HG02610 (cell line): ENCODE results near the gene MPPED2.
"Not testable (repeated sequence)": the region's sequence is repeated elsewhere in the genome, so short reads cannot be mapped to it uniquely, and the experiment has no call there.

Source experiments
- ATAC-seq: cut with Tn5 transposase; IDR thresholded peaks from one replicate; pipeline ENCODE4 v1.9.1; 2021; ENCODE audit warnings: mild to moderate bottlenecking, moderate library complexity; ENCODE audit not compliant: unreplicated experiment

MPPED2 gene

GRCh38 chr11:30579415-30580175 lies 6.6 kb downstream of the MPPED2 start:
- no peak for ATAC-seq

- no peak for ATAC-seq
These were observed 7.7 kb downstream of the MPPED2 start for GRCh38 chr11:30578406-30578805.

DNA sequence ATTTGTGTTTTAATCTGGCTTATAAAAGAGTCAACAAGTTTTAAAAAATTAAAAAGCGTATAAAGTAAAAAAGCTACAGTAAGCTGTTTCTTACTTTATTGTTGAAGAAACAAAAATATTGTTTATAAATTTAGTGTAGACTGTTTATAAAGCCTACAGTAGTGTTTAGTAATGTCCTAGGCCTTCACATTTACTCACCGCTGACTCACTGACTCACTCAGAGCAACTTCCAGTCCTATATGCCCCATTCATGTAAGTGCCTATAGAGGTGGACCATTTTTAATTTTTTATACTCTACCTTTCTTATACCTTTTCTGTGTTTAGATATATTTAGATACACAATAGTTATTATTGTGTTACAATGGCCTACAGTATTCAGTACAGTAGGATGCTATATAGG lies 12.2 kb downstream of the MPPED2 start:
- ATAC-seq: no peak

DNA sequence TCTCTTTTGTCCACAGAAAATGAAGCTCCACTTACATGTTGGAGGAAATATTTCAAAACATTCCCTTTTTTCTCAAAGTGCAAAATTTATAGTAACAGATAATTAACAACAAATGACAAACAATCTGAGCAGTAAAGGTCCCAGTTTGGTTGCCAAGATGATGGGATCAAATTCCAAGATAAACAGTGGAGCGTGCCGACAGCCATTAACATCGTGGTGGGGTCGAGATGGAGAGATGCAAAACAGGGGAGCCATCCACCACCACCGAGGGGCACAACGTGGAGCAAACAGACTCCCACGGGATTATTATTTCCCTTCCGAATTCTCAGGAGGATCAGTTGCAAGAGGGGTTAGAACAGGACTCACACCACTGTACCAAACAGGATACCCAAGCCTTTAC lies 17.2 kb downstream of the MPPED2 start:
- no peak for ATAC-seq

DNA sequence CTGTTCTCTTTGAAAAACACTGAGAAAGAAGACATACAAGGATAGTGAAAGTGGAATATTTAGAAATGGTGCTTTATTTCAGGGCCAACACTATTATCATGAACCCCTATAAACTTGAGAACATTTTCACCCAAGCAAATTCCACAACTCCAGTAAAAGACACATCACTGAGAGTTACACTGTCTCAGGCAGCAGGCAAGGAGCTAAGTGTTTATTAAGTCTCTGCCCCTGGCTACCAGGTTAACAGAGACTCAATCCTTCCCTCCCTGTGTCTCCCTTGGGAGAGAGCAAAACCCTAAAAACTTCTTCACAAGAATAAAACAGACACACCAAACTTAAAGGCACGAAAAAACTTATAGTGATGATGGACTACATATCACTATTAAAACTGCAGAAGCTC lies 18.5 kb downstream of the MPPED2 start:
- ATAC-seq: no peak

DNA sequence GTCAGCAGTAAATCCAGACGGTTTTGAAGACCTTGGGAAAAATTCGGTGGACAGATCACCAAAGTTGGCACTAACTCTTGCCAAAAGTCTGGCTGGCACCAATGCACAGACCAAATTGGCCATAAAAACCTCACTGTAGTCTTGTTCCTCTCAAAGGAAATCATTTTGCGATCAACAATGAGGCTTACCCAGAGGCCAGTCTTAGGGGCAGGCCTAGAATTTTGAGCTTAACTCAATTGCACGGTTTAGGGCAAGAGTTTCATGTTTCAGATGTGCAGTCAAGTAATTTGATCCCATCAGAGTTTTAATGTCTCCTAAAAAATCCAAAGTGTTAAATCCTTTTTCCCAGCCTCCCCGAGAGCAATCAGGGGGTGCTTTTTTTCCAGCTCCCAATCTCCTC lies 19.0 kb downstream of the MPPED2 start:
- no peak for ATAC-seq

GRCh38 chr11:30566482-30566881 lies 19.7 kb downstream of the MPPED2 start:
- ATAC-seq: no peak

DNA sequence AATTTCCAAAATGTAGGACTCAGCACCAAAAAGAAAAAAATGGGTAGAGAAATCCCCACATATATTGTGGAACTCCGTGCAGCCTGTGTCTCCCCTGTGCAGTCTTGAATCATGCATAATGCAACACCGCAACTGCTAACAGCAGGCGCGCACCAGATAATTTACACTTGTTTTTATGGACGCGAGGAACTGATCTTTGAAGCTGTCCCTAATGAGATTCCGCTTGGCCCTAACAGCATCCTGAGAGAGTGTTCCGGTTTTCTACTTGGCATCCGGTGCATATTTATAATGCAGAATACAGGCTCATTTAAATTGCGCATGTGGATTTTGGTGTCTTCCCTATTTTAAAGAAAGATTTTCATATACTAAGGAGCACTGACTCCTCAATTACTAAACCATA lies 21.1 kb downstream of the MPPED2 start:
- ATAC-seq: no peak

DNA sequence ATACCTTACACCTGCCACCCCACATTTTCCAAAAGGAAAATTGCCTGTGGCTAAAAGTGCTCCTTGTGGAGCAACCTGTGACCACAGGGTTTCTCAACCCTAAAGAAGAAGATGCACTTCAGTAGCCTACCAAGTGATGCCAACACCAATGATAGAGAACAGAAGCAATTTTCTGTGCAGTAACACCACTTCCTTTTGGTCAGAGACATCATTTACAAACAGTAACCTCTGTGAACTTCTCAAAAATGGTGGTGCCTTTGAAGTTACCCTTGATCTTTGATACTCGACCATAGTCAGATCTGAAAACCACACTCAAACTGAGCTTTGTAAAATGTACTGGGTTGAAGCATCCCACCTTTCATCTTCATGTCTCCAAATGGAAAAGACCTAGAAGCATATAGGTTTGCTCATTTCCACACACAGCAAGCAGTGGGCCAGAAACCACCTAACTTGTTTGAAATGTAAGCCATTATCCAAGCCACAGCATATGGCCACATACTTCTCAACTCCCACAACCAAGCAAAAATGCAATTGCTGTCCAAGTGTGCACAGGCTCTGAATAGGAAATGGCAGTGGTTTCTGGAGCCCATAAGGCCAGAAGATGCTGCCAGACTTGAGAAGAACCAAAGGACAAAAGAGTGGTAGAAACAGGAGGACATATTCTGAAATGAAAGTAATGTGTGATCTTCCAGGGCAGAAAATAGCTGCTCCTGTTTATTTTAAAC lies 24.3 kb downstream of the MPPED2 start:
- no peak for ATAC-seq

- no peak for ATAC-seq
These were observed 25.7 kb downstream of the MPPED2 start for GRCh38 chr11:30560206-30561106.

DNA sequence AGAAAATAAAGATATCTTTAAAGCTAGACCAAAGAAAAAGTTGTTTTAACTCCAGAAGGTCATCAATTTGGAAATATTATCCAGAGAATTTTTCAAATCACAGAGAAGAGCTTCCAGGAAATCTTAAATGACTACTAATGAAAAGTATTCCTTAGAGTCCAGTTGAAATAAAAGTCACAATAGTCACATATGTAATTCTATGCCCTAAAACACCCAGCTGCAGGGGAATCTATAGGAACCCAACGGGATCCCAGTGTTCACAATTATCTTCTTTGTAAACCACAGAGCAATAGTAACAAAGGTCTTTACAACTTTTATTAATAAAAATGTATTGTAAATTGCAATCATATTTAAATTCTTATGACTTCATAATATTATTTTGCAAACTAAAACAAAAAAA lies 27.1 kb downstream of the MPPED2 start:
- ATAC-seq: no peak

DNA sequence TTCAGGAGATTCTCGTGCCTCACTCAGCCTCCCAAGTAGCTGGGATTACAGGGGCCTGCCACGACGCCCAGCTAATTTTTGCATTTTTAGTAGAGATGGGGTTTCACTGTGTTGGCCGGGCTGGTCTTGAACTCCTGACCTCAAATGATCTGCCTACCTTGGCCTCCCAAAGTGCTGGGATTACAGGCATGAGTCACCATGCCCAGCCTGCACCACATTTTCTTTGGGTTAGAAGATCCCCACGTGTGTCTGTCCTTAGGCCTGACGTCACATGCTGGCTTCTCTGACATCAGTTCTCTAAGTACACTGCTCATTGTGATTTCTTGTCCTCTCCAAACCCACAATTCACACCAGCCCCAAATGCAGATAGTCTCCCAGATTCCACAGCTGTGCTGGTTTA lies 31.6 kb downstream of the MPPED2 start:
- not testable (repeated sequence) for ATAC-seq

DNA sequence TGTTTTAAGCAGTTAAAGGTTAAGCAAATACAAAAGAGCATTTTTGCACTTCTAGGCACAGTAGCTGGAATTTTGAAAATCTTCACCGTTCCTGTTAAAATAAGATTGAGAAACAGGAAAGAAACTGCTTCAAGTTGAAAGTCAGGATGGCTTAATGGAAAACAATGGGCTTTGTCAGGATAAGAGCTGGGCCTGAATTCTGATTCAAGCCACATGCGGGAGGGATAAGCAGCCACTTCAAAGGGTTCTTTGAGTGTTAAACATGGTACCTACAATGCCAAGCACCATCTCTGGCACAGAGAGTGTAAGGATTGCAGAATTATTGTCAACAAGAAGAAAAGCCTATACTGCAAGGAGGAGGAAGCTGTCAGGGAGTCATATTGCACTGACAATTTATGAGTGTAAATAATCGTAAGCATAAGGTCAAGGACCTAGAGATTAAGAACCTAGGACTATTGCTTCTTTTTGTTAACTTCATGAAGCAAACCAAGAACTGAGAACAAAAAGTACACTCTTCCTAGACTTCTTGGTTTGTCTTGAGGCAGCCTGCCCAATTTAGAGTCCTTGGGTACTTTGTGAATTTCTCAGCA lies 32.5 kb downstream of the MPPED2 start:
- ATAC-seq: no peak

- no peak for ATAC-seq
These were observed 33.3 kb downstream of the MPPED2 start for GRCh38 chr11:30552839-30553238.

DNA sequence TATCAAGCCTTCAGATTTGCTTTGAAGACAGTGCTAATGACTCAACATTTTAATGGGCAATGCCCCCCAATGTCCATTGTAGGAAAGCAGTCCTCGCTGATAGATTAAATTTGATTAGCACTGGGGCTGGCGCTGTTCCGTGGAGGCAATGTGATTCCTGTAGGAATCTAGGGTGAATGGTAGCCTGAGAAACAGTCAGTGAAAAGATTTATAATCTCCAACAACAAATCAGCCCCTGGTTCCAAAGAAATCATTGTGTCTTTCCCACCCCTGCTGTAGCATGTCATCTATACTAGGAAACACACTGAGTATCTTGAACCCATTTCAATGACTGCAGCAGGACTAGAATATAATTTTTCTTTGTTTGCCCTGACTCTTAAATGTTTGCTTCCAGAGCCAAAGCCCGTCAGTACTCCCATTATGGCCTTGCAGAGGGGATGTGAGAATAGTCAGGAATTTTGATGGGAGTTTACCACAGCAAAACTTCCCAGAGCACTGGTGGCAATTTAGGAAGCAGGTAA lies 36.1 kb downstream of the MPPED2 start:
- ATAC-seq: no peak

DNA sequence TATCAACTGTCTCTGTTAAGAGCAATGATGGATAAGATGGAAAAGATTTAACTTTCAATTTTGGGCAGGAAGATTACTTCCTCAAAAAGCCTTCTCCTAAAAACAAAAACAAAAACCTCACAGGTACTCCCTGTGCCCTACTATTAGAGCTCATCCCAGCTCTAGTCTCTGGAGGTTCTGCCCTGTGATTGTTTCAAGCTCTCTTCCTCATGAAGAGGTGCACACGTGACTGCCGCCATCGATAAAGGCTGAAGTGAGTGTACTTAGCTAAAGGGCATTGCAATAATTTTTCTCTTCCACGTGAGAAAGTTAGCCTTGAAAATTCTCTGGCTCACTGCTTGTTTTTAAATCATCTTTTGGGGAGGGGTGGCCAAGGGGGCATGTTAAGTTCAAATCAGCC lies 36.6 kb downstream of the MPPED2 start:
- no peak for ATAC-seq

GRCh38 chr11:30546334-30546733 lies 39.8 kb downstream of the MPPED2 start:
- no peak for ATAC-seq

DNA sequence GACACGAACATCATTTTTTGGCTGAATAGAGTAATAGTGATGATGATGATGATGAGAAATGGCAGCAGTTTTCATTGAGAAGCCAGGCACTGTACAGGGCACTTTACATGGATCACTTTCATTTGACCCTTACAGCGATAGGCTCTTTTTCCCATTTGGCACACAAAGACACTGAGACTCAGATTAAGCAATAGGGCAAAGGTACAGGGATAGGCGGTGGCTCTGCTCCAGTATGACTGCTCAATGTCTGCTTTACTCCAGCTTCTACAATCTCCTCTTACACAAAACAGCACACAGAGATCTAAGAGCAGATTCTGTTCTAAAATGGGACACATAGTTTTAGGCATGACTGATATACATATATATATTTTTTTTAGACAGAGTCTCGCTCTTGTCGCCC lies 40.6 kb downstream of the MPPED2 start:
- ATAC-seq: no peak

GRCh38 chr11:30543066-30543465 lies 43.1 kb downstream of the MPPED2 start:
- no peak for ATAC-seq

DNA sequence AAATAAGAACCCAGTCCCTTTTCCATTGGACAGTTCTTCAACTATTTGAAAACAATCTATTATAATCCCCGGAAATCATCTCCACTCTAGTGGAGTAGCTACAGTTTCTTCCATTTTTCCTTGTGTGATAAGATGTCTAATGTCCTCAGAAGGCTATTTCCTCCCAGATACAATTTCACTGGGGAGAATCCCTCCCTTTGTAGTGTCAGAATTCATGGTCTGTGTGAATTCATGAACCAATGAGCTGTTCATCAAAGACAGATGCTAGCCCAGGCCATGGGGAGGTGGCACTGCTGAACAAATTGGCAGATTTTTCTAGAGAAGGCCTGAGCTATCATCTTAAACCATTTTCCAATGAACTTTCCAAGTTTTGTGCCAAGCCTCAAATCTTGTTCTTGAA lies 45.4 kb downstream of the MPPED2 start:
- ATAC-seq: no peak

DNA sequence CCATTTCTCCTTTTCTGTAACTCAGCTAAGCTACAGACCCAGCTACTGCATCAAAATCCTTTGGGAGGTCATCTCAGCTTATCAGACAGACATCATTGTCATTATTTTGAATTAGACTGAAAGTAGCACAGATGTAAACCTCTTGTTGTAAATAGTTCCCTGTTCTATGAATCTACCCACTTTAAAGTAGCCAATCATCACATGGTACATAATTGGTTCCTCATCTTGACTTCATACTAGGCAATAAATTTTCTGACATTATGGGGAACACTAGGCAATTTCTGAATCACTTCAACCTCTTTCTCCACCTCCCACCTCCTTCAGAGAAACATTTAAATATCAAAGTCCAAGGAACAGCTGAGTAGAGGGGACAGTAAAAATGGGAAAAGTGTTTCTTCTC lies 47.9 kb downstream of the MPPED2 start:
- no peak for ATAC-seq
